ENCODE measurements around the gene KLF9.

DNA sequence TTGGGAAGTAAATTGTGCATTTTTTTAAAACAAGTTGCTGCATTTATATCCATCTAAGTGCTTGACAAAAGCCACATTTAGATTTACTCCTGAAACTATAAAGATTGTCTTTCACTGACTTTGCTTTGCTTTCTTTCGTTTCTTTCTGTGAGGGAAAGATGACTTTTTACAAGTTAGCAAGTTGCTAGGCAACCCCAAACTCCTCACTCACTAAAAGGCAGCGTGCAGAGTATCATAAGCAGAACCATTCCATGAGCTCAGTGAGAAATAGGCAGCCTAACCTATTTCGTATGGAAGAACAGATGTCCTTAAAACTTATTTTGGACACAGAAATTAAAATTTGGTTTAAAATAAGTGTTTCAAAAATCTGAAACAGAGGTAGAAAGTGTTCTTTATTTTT, 29.0 kb downstream of the KLF9 start:
- no peak for TF ChIP-seq POLR2A (IDR thresholded peaks at IDR 0.05; ENCODE audit: extremely low read depth, insufficient read length)
- TF ChIP-seq, protein P1, sequence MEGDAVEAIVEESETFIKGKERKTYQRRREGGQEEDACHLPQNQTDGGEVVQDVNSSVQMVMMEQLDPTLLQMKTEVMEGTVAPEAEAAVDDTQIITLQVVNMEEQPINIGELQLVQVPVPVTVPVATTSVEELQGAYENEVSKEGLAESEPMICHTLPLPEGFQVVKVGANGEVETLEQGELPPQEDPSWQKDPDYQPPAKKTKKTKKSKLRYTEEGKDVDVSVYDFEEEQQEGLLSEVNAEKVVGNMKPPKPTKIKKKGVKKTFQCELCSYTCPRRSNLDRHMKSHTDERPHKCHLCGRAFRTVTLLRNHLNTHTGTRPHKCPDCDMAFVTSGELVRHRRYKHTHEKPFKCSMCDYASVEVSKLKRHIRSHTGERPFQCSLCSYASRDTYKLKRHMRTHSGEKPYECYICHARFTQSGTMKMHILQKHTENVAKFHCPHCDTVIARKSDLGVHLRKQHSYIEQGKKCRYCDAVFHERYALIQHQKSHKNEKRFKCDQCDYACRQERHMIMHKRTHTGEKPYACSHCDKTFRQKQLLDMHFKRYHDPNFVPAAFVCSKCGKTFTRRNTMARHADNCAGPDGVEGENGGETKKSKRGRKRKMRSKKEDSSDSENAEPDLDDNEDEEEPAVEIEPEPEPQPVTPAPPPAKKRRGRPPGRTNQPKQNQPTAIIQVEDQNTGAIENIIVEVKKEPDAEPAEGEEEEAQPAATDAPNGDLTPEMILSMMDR (IDR thresholded peaks at IDR 0.05; ENCODE audit: low read depth, low read length) = no peak
- TF ChIP-seq, protein P2, sequence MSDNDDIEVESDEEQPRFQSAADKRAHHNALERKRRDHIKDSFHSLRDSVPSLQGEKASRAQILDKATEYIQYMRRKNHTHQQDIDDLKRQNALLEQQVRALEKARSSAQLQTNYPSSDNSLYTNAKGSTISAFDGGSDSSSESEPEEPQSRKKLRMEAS (IDR thresholded peaks at IDR 0.05; ENCODE audit: low read depth, low read length) = no peak
